ENCODE measurements around the gene DUSP16.

GRCh38 chr12:12469386-12469785 lies 93.3 kb downstream of the DUSP16 start:
- TF ChIP-seq POLR2A (IDR thresholded peaks at IDR 0.05) (no peak), CTCF (IDR thresholded peaks at IDR 0.05) (no peak)
